ENCODE results near the gene SLC25A2.

The SLC25A2 gene

GRCh38 chr5:141260458-141261237 is 43.2 kb downstream of the SLC25A2 start:
- no peak for TF ChIP-seq CTCF (IDR thresholded peaks at IDR 0.05)

- TF ChIP-seq CTCF (IDR thresholded peaks at IDR 0.05), result no peak
Observed at GRCh38 chr5:141258948-141259347, 44.9 kb downstream of the SLC25A2 start.

- no peak for TF ChIP-seq CTCF (IDR thresholded peaks at IDR 0.05)
Observed at GRCh38 chr5:141258464-141258863, 45.4 kb downstream of the SLC25A2 start.
